Mucosa of stomach (tissue), 1 donor: Measurements from ENCODE around the gene TBXA2R.
"Not testable (repeated sequence)": the region's sequence is repeated elsewhere in the genome, so short reads cannot be mapped to it uniquely, and the experiment has no call there.

Experiments
- H3K27me3 ChIP-seq: one replicate; pipeline ENCODE4 v1.7.0; 2013; ENCODE audit warnings: mild to moderate bottlenecking, low read length; ENCODE audit not compliant: control insufficient read depth, insufficient read depth
- H3K36me3 ChIP-seq: one replicate; pipeline ENCODE4 v1.7.0; 2013; ENCODE audit warnings: low read length; ENCODE audit not compliant: control insufficient read depth, insufficient read depth
- H3K4me1 ChIP-seq: one replicate; pipeline ENCODE4 v1.7.0; 2013; ENCODE audit warnings: mild to moderate bottlenecking, low read length; ENCODE audit not compliant: control insufficient read depth, insufficient read depth
- H3K4me3 ChIP-seq: one replicate; pipeline ENCODE4 v1.7.0; 2013; ENCODE audit warnings: low read length
- H3K9ac ChIP-seq: one replicate; pipeline ENCODE4 v1.7.0; 2013; ENCODE audit warnings: mild to moderate bottlenecking, low read length, moderate library complexity
- H3K9me3 ChIP-seq: one replicate; pipeline ENCODE4 v1.7.0; 2013; ENCODE audit warnings: mild to moderate bottlenecking, low read length, moderate library complexity; ENCODE audit not compliant: control insufficient read depth
- donor health status: Pancreatic carcinoma.

TBXA2R gene

DNA sequence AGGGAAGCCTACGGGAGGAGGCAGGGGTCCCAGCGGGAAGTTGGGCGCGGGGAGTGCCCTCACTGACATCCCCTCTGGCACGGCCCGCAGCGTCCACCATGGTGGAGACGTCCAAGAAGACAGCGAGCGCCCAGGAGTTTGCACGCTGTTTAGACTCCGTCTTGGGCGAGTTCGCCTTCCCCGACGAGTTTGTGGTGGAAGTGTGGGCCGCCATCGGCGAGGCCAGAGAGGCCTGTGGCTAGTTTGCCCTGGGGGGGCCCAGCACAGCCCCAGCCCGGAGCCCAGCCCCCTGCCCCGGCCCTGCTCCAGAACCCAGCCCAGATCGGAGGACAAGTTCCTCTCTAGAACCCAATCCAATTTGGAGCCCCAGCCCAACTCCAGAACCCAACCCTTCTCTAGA is 16.7 kb downstream of the TBXA2R start:
- H3K36me3 ChIP-seq, result no peaks in the 10 kb centered on the region
- H3K9ac ChIP-seq, result no peak overlapping the region
- no peaks in the 10 kb centered on the region for H3K9me3 ChIP-seq
- no peaks in the 10 kb centered on the region for H3K4me1 ChIP-seq
- peaks cover 15% of the 10 kb centered on the region for H3K27me3 ChIP-seq
- H3K4me3 ChIP-seq, result no peak overlapping the region

GRCh38 chr19:3589439-3589838 is 17.2 kb downstream of the TBXA2R start:
- Histone ChIP-seq H3K9me3 (no peaks in the 10 kb centered on the region), H3K36me3 (no peaks in the 10 kb centered on the region), H3K27me3 (peaks cover 15% of the 10 kb centered on the region), H3K4me3 (no peak overlapping the region), H3K4me1 (no peaks in the 10 kb centered on the region), H3K9ac (no peak overlapping the region)

GRCh38 chr19:3586707-3587346 is 19.8 kb downstream of the TBXA2R start:
- H3K9ac ChIP-seq, result no peak overlapping the region
- H3K27me3 ChIP-seq, result peaks cover 15% of the 10 kb centered on the region
- H3K9me3 ChIP-seq, result no peaks in the 10 kb centered on the region
- H3K4me1 ChIP-seq, result no peaks in the 10 kb centered on the region
- no peaks in the 10 kb centered on the region for H3K36me3 ChIP-seq
- H3K4me3 ChIP-seq, result no peak overlapping the region

GRCh38 chr19:3586127-3586626 is 20.5 kb downstream of the TBXA2R start:
- no peaks in the 10 kb centered on the region for H3K4me1 ChIP-seq
- no peaks in the 10 kb centered on the region for H3K36me3 ChIP-seq
- H3K9ac ChIP-seq, result no peak overlapping the region
- H3K4me3 ChIP-seq, result no peak overlapping the region
- H3K27me3 ChIP-seq, result peaks cover 15% of the 10 kb centered on the region
- no peaks in the 10 kb centered on the region for H3K9me3 ChIP-seq

DNA sequence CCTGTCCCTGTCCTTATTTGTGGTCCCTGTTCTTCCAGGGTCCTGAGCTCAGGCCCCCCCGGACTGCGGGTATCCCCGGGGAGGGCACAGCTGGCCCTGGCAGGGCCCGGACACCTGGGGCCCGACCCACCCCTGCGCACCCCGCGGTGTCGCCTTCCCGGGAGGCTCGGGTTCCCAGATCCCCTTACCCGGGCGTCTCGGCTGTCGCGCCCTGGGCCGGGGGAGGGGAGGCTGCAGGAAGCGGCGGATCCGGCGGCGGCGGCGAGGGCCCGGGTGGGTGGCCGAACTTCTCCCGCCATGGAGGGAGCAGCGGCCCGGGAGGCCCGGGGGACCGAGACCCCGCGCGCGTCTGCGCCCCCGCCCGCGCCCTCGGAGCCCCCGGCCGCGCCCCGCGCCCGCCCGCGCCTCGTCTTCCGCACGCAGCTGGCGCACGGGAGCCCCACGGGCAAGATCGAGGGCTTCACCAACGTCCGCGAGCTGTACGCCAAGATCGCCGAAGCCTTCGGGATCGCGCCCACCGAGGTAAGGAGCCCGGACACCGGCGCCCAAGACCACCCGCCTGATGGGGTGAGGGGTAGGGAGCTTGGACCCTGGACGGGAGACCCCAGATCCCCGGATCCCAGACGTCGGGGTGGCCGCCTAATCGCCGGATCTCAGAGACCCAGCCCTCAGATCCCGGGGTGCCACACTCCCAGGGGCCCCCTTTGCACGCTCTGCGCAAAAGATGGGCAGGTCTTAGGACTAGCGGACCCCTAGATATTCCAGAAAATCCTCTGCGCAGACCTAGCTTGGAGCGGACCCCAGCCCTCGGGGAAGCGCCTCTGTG is 21.2 kb downstream of the TBXA2R start, which contains the start of gene GIPC3:
Gene GIPC3, plus strand, starts transcription at position 178 of the 826 bp plus-strand sequence. Its CDS starts 120 bp downstream, at position 298.
- peaks cover 15% of the 10 kb centered on the region for H3K27me3 ChIP-seq
- no peak within 1 kb of the TSS for H3K9ac ChIP-seq
- H3K4me1 ChIP-seq, result no peaks in the 10 kb centered on the region
- no peaks in the 10 kb centered on the region for H3K36me3 ChIP-seq
- no peak within 1 kb of the TSS for H3K4me3 ChIP-seq
- H3K9me3 ChIP-seq, result no peaks in the 10 kb centered on the region

GRCh38 chr19:3584036-3584802 is 22.5 kb downstream of the TBXA2R start:
- H3K9ac ChIP-seq, H3K36me3 ChIP-seq, H3K4me1 ChIP-seq, H3K4me3 ChIP-seq, H3K9me3 ChIP-seq: not testable (repeated sequence)
- peaks cover 15% of the 10 kb centered on the region for H3K27me3 ChIP-seq

GRCh38 chr19:3581792-3582191 is 24.9 kb downstream of the TBXA2R start:
- not testable (repeated sequence) for H3K4me3 ChIP-seq, H3K36me3 ChIP-seq, H3K9ac ChIP-seq, H3K4me1 ChIP-seq, H3K9me3 ChIP-seq
- H3K27me3 ChIP-seq, result peaks cover 15% of the 10 kb centered on the region

GRCh38 chr19:3580156-3580934 is 26.3 kb downstream of the TBXA2R start:
- H3K9ac ChIP-seq, result peak overlapping the region; percentile 8
- peaks cover 10% of the 10 kb centered on the region for H3K4me1 ChIP-seq

DNA sequence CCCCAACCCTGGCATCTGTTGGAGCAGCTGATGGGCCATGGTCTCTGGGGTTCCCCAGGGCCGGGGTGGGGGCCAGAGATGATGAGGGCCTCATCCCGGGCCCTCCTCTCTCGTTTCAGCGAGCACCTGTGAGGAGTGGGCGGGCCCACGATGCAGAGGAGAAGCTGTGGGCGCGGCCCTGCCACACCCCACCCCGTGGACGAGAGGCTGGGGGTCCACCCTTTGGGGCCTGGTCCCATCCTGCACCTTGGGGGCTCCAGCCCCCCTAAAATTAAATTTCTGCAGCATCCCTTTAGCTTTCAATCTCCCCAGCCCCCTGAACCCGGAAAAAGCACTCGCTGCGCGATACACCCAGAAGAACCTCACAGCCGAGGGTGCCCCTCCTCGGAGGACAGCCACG is 28.3 kb downstream of the TBXA2R start:
- H3K9me3 ChIP-seq, result no peaks in the 10 kb centered on the region
- peaks cover 10% of the 10 kb centered on the region for H3K4me1 ChIP-seq
- no peaks in the 10 kb centered on the region for H3K27me3 ChIP-seq
- no peak overlapping the region for H3K9ac ChIP-seq
- H3K4me3 ChIP-seq, result no peak overlapping the region
- H3K36me3 ChIP-seq, result no peaks in the 10 kb centered on the region

More at GRCh38 chr19:3580156-3580934, 26.3 kb downstream of the TBXA2R start:
- Histone ChIP-seq H3K9me3 (no peaks in the 10 kb centered on the region), H3K36me3 (no peaks in the 10 kb centered on the region), H3K4me3 (no peak overlapping the region), H3K27me3 (peaks cover 4% of the 10 kb centered on the region)

DNA sequence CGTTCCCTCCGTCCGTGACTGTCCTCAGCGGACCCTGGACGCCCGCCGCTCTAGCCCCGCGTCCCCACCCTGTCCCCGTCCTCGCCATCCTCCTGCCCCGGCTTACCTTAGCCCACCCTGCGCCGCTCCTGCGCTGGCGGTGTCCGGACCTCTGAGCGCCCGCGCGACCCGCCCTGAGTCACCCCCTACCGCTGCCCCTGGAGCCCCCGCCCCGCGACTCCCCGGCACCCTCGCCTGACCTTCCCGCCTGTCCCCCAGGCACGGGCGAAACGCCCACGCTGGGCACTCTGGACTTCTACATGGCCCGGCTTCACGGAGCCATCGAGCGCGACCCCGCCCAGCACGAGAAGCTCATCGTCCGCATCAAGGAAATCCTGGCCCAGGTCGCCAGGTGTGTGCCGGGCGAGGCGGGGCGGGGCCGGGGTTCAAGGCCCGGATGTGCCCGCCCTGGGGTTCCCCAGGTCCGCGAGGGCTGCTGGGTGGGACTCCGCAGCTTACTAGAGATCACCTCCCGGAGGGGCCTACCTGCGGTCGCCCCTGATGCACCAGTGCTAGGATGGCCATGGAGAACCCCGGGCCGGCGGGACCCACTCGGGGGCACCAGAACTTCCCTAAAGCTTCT is 28.8 kb downstream of the TBXA2R start:
- Histone ChIP-seq H3K4me1 (peaks cover 10% of the 10 kb centered on the region), H3K4me3 (no peak overlapping the region), H3K9me3 (no peaks in the 10 kb centered on the region), H3K36me3 (no peaks in the 10 kb centered on the region), H3K27me3 (no peaks in the 10 kb centered on the region), H3K9ac (no peak overlapping the region)
